HepG2 (cell line): ENCODE results near the gene ACOT8. TPM values are rescaled to one million over a fixed set of nuclear protein-coding genes. Genes with fewer than 3 reads are reported as not detected.
A peak's percentile ranks its signal among the peaks of the same experiment; 100 is the strongest.

Experiments used
- AHR ChIP-seq: IDR thresholded peaks from 2 replicates; pipeline ENCODE4 v1.6.1; 2018; ENCODE audit warnings: missing genetic modification reagents, missing compliant biosample characterization
- ZFP82 ChIP-seq: sonication (generic); formaldehyde crosslinking; IDR thresholded peaks from 2 replicates; pipeline ENCODE4 v1.5.1; 2020; ENCODE audit warnings: mild to moderate bottlenecking, missing genetic modification reagents, borderline replicate concordance
- ZNF709 ChIP-seq: sonication (generic); formaldehyde crosslinking; IDR thresholded peaks from 2 replicates; pipeline ENCODE4 v1.5.0; 2020; ENCODE audit warnings: mild to moderate bottlenecking, missing genetic modification reagents
- polyA plus RNA-seq, 8 experiments: library from polyadenylated mRNA; depleted of rRNA in 3 of 8; stranded (reverse) in 7 of 8; unstranded in 1 of 8; fragments of >200 nt; fragmentation: Illumina TruSeq in 4 of 8; extraction: Trizol in 4 of 8; gene quantifications; 2 replicates each; pipeline versions ENCODE4 v1.2.1 to v1.2.3, GENCODE V29; 2011 to 2016; ENCODE audit warnings: low read depth in 4 of 8, missing spikeins in 1 of 8, mixed read lengths in 1 of 8; ENCODE audit not compliant: insufficient read depth in 1 of 8
- total RNA-seq, 5 experiments: library from RNA; depleted of rRNA; stranded (reverse); fragments of >200 nt; fragmentation: Illumina TruSeq; extraction: Trizol; gene quantifications; 2 replicates each; pipeline ENCODE4 v1.2.3, GENCODE V29; 2016; ENCODE audit warnings: low read depth in 1 of 5
- TF ChIP-seq, protein P1 (sequence below): sonication (generic); formaldehyde crosslinking; IDR thresholded peaks from 2 replicates; pipeline ENCODE4 v1.5.1; 2020; ENCODE audit warnings: mild to moderate bottlenecking, missing genetic modification reagents, borderline replicate concordance
- TF ChIP-seq, protein P2 (sequence below): sonication (generic); formaldehyde crosslinking; IDR thresholded peaks from 2 replicates; pipeline ENCODE4 v1.4.0; 2020; ENCODE audit warnings: missing genetic modification reagents, borderline replicate concordance
- TF ChIP-seq, protein P3 (sequence below): sonication (generic); formaldehyde crosslinking; IDR thresholded peaks from 2 replicates; pipeline ENCODE4 v1.4.0; 2020; ENCODE audit warnings: missing genetic modification reagents, borderline replicate concordance
- TF ChIP-seq, protein P4 (sequence below): sonication (generic); formaldehyde crosslinking; IDR thresholded peaks from 2 replicates; pipeline ENCODE4 v1.4.0; 2020; ENCODE audit warnings: missing genetic modification reagents
- TF ChIP-seq, protein P5 (sequence below): sonication (generic); formaldehyde crosslinking; IDR thresholded peaks from 2 replicates; pipeline ENCODE4 v1.5.0; 2020; ENCODE audit warnings: missing genetic modification reagents

The ACOT8 gene
- total and polyA plus RNA-seq, 2 of the 13 experiments (the other 11 are each of a cell fraction or from before 2014, with no cell fraction given), result 31.4 to 45.5 TPM

DNA sequence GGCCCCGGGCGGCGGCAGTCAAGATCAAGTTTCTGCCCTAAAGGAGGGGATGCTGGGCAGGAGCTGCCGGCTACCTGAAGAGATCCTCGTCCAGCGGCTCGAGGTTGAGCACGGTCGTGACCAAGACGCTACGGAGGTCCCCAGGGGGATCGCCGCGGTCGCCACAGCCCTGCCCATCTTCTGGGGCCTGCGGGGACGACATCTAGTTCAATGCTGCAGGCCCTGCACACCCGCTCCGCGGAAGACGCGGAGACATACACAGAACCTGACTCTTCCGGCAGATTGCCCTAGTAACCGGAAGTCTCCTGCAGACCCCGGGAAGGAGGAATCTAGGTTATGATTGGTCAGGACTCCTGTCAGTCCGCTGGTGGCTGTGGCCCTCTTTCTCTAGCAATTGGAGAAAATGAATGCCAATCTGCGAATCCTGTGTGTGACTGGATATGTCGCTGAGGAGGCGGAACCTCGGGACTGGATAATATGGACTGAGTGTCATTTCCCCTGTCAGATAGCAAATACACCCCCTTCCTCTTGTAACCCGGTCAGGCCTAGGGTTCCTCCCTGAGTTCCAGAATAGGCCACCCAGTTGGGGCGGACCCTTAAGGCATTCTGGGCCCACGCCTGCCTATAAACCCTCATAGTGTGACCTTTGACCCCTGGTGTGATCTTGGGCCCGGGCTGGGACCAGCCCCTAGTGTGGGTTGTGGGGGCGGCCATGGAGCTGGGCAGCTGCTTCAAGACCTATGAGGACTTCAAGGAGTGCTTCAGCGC is at the start of gene ACOT8, which contains the start of gene ZSWIM3 (continued):
- TF ChIP-seq, protein P1, sequence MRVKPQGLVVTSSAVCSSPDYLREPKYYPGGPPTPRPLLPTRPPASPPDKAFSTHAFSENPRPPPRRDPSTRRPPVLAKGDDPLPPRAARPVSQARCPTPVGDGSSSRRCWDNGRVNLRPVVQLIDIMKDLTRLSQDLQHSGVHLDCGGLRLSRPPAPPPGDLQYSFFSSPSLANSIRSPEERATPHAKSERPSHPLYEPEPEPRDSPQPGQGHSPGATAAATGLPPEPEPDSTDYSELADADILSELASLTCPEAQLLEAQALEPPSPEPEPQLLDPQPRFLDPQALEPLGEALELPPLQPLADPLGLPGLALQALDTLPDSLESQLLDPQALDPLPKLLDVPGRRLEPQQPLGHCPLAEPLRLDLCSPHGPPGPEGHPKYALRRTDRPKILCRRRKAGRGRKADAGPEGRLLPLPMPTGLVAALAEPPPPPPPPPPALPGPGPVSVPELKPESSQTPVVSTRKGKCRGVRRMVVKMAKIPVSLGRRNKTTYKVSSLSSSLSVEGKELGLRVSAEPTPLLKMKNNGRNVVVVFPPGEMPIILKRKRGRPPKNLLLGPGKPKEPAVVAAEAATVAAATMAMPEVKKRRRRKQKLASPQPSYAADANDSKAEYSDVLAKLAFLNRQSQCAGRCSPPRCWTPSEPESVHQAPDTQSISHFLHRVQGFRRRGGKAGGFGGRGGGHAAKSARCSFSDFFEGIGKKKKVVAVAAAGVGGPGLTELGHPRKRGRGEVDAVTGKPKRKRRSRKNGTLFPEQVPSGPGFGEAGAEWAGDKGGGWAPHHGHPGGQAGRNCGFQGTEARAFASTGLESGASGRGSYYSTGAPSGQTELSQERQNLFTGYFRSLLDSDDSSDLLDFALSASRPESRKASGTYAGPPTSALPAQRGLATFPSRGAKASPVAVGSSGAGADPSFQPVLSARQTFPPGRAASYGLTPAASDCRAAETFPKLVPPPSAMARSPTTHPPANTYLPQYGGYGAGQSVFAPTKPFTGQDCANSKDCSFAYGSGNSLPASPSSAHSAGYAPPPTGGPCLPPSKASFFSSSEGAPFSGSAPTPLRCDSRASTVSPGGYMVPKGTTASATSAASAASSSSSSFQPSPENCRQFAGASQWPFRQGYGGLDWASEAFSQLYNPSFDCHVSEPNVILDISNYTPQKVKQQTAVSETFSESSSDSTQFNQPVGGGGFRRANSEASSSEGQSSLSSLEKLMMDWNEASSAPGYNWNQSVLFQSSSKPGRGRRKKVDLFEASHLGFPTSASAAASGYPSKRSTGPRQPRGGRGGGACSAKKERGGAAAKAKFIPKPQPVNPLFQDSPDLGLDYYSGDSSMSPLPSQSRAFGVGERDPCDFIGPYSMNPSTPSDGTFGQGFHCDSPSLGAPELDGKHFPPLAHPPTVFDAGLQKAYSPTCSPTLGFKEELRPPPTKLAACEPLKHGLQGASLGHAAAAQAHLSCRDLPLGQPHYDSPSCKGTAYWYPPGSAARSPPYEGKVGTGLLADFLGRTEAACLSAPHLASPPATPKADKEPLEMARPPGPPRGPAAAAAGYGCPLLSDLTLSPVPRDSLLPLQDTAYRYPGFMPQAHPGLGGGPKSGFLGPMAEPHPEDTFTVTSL (CRISPR knock-in tag), result no peak
- TF ChIP-seq AHR (no peak; the same call in 1 of the 2 replicates), ZNF709 (CRISPR knock-in tag) (peak; percentile 92; the same call in 1 of the 2 replicates), ZFP82 (CRISPR knock-in tag) (no peak)
- TF ChIP-seq, protein P2, sequence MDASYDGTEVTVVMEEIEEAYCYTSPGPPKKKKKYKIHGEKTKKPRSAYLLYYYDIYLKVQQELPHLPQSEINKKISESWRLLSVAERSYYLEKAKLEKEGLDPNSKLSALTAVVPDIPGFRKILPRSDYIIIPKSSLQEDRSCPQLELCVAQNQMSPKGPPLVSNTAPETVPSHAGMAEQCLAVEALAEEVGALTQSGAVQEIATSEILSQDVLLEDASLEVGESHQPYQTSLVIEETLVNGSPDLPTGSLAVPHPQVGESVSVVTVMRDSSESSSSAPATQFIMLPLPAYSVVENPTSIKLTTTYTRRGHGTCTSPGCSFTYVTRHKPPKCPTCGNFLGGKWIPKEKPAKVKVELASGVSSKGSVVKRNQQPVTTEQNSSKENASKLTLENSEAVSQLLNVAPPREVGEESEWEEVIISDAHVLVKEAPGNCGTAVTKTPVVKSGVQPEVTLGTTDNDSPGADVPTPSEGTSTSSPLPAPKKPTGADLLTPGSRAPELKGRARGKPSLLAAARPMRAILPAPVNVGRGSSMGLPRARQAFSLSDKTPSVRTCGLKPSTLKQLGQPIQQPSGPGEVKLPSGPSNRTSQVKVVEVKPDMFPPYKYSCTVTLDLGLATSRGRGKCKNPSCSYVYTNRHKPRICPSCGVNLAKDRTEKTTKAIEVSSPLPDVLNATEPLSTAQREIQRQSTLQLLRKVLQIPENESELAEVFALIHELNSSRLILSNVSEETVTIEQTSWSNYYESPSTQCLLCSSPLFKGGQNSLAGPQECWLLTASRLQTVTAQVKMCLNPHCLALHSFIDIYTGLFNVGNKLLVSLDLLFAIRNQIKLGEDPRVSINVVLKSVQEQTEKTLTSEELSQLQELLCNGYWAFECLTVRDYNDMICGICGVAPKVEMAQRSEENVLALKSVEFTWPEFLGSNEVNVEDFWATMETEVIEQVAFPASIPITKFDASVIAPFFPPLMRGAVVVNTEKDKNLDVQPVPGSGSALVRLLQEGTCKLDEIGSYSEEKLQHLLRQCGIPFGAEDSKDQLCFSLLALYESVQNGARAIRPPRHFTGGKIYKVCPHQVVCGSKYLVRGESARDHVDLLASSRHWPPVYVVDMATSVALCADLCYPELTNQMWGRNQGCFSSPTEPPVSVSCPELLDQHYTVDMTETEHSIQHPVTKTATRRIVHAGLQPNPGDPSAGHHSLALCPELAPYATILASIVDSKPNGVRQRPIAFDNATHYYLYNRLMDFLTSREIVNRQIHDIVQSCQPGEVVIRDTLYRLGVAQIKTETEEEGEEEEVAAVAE (CRISPR knock-in tag), result peak; percentile 42
- TF ChIP-seq, protein P3, sequence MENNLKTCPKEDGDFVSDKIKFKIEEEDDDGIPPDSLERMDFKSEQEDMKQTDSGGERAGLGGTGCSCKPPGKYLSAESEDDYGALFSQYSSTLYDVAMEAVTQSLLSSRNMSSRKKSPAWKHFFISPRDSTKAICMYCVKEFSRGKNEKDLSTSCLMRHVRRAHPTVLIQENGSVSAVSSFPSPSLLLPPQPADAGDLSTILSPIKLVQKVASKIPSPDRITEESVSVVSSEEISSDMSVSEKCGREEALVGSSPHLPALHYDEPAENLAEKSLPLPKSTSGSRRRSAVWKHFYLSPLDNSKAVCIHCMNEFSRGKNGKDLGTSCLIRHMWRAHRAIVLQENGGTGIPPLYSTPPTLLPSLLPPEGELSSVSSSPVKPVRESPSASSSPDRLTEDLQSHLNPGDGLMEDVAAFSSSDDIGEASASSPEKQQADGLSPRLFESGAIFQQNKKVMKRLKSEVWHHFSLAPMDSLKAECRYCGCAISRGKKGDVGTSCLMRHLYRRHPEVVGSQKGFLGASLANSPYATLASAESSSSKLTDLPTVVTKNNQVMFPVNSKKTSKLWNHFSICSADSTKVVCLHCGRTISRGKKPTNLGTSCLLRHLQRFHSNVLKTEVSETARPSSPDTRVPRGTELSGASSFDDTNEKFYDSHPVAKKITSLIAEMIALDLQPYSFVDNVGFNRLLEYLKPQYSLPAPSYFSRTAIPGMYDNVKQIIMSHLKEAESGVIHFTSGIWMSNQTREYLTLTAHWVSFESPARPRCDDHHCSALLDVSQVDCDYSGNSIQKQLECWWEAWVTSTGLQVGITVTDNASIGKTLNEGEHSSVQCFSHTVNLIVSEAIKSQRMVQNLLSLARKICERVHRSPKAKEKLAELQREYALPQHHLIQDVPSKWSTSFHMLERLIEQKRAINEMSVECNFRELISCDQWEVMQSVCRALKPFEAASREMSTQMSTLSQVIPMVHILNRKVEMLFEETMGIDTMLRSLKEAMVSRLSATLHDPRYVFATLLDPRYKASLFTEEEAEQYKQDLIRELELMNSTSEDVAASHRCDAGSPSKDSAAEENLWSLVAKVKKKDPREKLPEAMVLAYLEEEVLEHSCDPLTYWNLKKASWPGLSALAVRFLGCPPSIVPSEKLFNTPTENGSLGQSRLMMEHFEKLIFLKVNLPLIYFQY, result no peak; the same call in 1 of the 2 replicates
- TF ChIP-seq, protein P4, sequence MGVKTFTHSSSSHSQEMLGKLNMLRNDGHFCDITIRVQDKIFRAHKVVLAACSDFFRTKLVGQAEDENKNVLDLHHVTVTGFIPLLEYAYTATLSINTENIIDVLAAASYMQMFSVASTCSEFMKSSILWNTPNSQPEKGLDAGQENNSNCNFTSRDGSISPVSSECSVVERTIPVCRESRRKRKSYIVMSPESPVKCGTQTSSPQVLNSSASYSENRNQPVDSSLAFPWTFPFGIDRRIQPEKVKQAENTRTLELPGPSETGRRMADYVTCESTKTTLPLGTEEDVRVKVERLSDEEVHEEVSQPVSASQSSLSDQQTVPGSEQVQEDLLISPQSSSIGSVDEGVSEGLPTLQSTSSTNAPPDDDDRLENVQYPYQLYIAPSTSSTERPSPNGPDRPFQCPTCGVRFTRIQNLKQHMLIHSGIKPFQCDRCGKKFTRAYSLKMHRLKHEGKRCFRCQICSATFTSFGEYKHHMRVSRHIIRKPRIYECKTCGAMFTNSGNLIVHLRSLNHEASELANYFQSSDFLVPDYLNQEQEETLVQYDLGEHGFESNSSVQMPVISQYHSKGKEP (CRISPR knock-in tag), result peak; percentile 82; the same call in 1 of the 2 replicates
- TF ChIP-seq, protein P5, sequence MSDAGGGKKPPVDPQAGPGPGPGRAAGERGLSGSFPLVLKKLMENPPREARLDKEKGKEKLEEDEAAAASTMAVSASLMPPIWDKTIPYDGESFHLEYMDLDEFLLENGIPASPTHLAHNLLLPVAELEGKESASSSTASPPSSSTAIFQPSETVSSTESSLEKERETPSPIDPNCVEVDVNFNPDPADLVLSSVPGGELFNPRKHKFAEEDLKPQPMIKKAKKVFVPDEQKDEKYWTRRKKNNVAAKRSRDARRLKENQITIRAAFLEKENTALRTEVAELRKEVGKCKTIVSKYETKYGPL (CRISPR knock-in tag), result no peak
